IMR-90 (cell line): ENCODE data around the gene ILF2. TPM values are rescaled to one million over a fixed set of nuclear protein-coding genes. Genes with fewer than 3 reads are reported as not detected.

Experiments used
- ATAC-seq: fragments of 200-7000 bp; cut with Tn5 transposase; 2 replicates; pipeline ENCODE4 v1.9.1; 2020; ENCODE audit warnings: low read depth, mild to moderate bottlenecking, moderate library complexity
- BruUV-seq: library from RNA; stranded (reverse); fragments of 400-500 nt; replicated peaks from 2 replicates; lab custom pipeline; 2021; lab: Mats Ljungman, UMichigan
- CTCF ChIA-PET: fragments of 300-600 bp; formaldehyde crosslinking; extraction: SDS; loops from one replicate; lab custom pipeline; 2021; ENCODE audit warnings: antibody characterized with exemption; lab: Yijun Ruan, JAX
- POLR2A ChIA-PET: fragments of 300-600 bp; sonication (Branson Sonifier 250); formaldehyde crosslinking; loops from one replicate; lab custom pipeline; 2022; ENCODE audit warnings: antibody characterized with exemption; ENCODE audit not compliant: unreplicated experiment; lab: Charles Lee
- DNase-seq: peaks from one replicate; pipeline ENCODE4 v3.0.0; 2013
- H2AFZ ChIP-seq: replicated peaks from 2 replicates; pipeline ENCODE3; 2013; ENCODE audit warnings: low read length, mild to moderate bottlenecking; ENCODE audit not compliant: poor library complexity
- H2AK5ac ChIP-seq: 2 replicates; pipeline ENCODE4 v1.6.1; 2013; ENCODE audit warnings: low read depth, low read length, inconsistent platforms
- H2AK9ac ChIP-seq: replicated peaks from 2 replicates; pipeline ENCODE3; 2013; ENCODE audit warnings: mild to moderate bottlenecking, low read depth, low read length, moderate library complexity; ENCODE audit not compliant: poor library complexity
- H2BK120ac ChIP-seq: 2 replicates; pipeline ENCODE4 v1.6.1; 2013; ENCODE audit warnings: low read depth, low read length, inconsistent platforms
- H2BK15ac ChIP-seq: 3 replicates; pipeline ENCODE4 v1.6.1; 2013; ENCODE audit warnings: low read depth, low read length, inconsistent platforms
- H2BK20ac ChIP-seq: 2 replicates; pipeline ENCODE4 v1.6.1; 2013; ENCODE audit warnings: low read depth, mild to moderate bottlenecking, inconsistent platforms, low read length, moderate library complexity
- H2BK5ac ChIP-seq: 2 replicates; pipeline ENCODE4 v1.6.1; 2013; ENCODE audit warnings: mild to moderate bottlenecking, low read depth, low read length, inconsistent platforms; ENCODE audit not compliant: poor library complexity, severe bottlenecking
- H3K14ac ChIP-seq: replicated peaks from 2 replicates; pipeline ENCODE4 v1.6.1; 2013; ENCODE audit warnings: low read depth, low read length, inconsistent platforms
- H3K18ac ChIP-seq: 2 replicates; pipeline ENCODE4 v1.6.1; 2013; ENCODE audit warnings: low read depth, low read length, control low read depth
- H3K23ac ChIP-seq: 2 replicates; pipeline ENCODE4 v1.6.1; 2013; ENCODE audit warnings: low read depth, low read length, inconsistent platforms
- H3K27ac ChIP-seq: 2 replicates; pipeline ENCODE4 v1.5.1; 2013; ENCODE audit warnings: mild to moderate bottlenecking, control low read depth, low read length; ENCODE audit not compliant: insufficient read depth
- H3K27me3 ChIP-seq: 2 replicates; pipeline ENCODE4 v1.6.1; 2013; ENCODE audit warnings: low read length; ENCODE audit not compliant: control insufficient read depth, insufficient read depth
- H3K36me3 ChIP-seq: 2 replicates; pipeline ENCODE4 v1.6.1; 2013; ENCODE audit warnings: low read length, mixed read lengths; ENCODE audit not compliant: control insufficient read depth, insufficient read depth
- H3K4ac ChIP-seq: 2 replicates; pipeline ENCODE4 v1.6.1; 2013; ENCODE audit warnings: low read depth, low read length, inconsistent platforms
- H3K4me1 ChIP-seq: 2 replicates; pipeline ENCODE4 v1.6.1; 2013; ENCODE audit warnings: low read length, mixed read lengths; ENCODE audit not compliant: control insufficient read depth, insufficient read depth
- H3K4me2 ChIP-seq: 2 replicates; pipeline ENCODE4 v1.6.1; 2013; ENCODE audit warnings: low read depth, mild to moderate bottlenecking, control low read depth, low read length, moderate library complexity
- H3K4me3 ChIP-seq: 2 replicates; pipeline ENCODE4 v1.5.1; 2013; ENCODE audit warnings: low read depth, mild to moderate bottlenecking, control low read depth, low read length, moderate library complexity; ENCODE audit not compliant: insufficient read depth
- H3K56ac ChIP-seq: 2 replicates; pipeline ENCODE4 v1.6.1; 2013; ENCODE audit warnings: low read length, inconsistent platforms; ENCODE audit not compliant: insufficient read depth; ENCODE audit errors: extremely low read depth
- H3K79me1 ChIP-seq, 2 experiments: 2 replicates each; pipeline ENCODE4 v1.6.1; 2013; ENCODE audit warnings: low read length in 2 of 2, inconsistent platforms in 1 of 2, low read depth in 1 of 2
- H3K9ac ChIP-seq: 2 replicates; pipeline ENCODE4 v1.6.1; 2013; ENCODE audit warnings: low read depth, low read length, control low read depth
- H3K9me1 ChIP-seq: 2 replicates; pipeline ENCODE4 v1.6.1; 2013; ENCODE audit warnings: low read length, inconsistent platforms; ENCODE audit not compliant: insufficient read depth
- H3K9me3 ChIP-seq: 2 replicates; pipeline ENCODE4 v1.6.1; 2013; ENCODE audit warnings: low read length; ENCODE audit not compliant: control insufficient read depth, insufficient read depth
- H4K20me1 ChIP-seq: 2 replicates; pipeline ENCODE4 v1.6.1; 2013; ENCODE audit warnings: low read length, inconsistent platforms; ENCODE audit not compliant: insufficient read depth
- H4K5ac ChIP-seq: 2 replicates; pipeline ENCODE4 v1.6.1; 2013; ENCODE audit warnings: mild to moderate bottlenecking, low read depth, low read length, control low read depth
- H4K8ac ChIP-seq, 2 experiments: 2 replicates each; pipeline ENCODE4 v1.6.1; 2013; ENCODE audit warnings: low read depth in 2 of 2, low read length in 2 of 2, control low read depth in 1 of 2, inconsistent platforms in 1 of 2
- H4K91ac ChIP-seq: 2 replicates; pipeline ENCODE4 v1.6.1; 2013; ENCODE audit warnings: low read depth, low read length, inconsistent platforms; ENCODE audit not compliant: insufficient read depth
- BHLHE40 ChIP-seq: fragments of 150-350 bp; IDR thresholded peaks from 2 replicates; pipeline ENCODE4 v1.6.1; 2016; ENCODE audit warnings: mild to moderate bottlenecking, low read depth, low read length
- CEBPB ChIP-seq: IDR thresholded peaks from 2 replicates; pipeline ENCODE4 v1.6.1; 2012; ENCODE audit warnings: low read depth, low read length, improper control_type of control experiment
- CHD1 ChIP-seq: IDR thresholded peaks from 2 replicates; pipeline ENCODE4 v1.6.1; 2012; ENCODE audit warnings: low read depth, low read length, improper control_type of control experiment
- CTCF ChIP-seq: conservative IDR thresholded peaks from 2 replicates; pipeline ENCODE4 v1.5.1; 2012; ENCODE audit warnings: mild to moderate bottlenecking, low read depth, low read length, improper control_type of control experiment
- ELK1 ChIP-seq: fragments of 150-350 bp; IDR thresholded peaks from 2 replicates; pipeline ENCODE4 v1.6.1; 2016; ENCODE audit warnings: low read depth, mild to moderate bottlenecking, low read length, moderate library complexity, borderline replicate concordance
- MAFK ChIP-seq: IDR thresholded peaks from 2 replicates; pipeline ENCODE4 v1.6.1; 2012; ENCODE audit warnings: low read depth, low read length, improper control_type of control experiment
- MAZ ChIP-seq: IDR thresholded peaks from 2 replicates; pipeline ENCODE4 v1.6.1; 2012; ENCODE audit warnings: low read depth, mild to moderate bottlenecking, low read length, improper control_type of control experiment, moderate library complexity, borderline replicate concordance
- NFE2L2 ChIP-seq: fragments of 150-350 bp; IDR thresholded peaks from 2 replicates; pipeline ENCODE4 v1.6.1; 2016; ENCODE audit warnings: low read depth, mild to moderate bottlenecking, low read length
- POLR2A ChIP-seq: IDR thresholded peaks from 2 replicates; pipeline ENCODE4 v1.6.1; 2012; ENCODE audit warnings: mild to moderate bottlenecking, low read depth, low read length
- RAD21 ChIP-seq: IDR thresholded peaks from 2 replicates; pipeline ENCODE4 v1.6.1; 2012; ENCODE audit warnings: low read length, improper control_type of control experiment
- RCOR1 ChIP-seq: IDR thresholded peaks from 2 replicates; pipeline ENCODE4 v1.6.1; 2012; ENCODE audit warnings: mild to moderate bottlenecking, low read length, improper control_type of control experiment; ENCODE audit not compliant: insufficient replicate concordance
- RFX5 ChIP-seq: IDR thresholded peaks from 2 replicates; pipeline ENCODE4 v1.8.0; 2012; ENCODE audit warnings: low read depth, mild to moderate bottlenecking, low read length, moderate library complexity
- SMC3 ChIP-seq: fragments of 150-350 bp; IDR thresholded peaks from 2 replicates; pipeline ENCODE4 v1.6.1; 2016; ENCODE audit warnings: low read depth, mild to moderate bottlenecking, antibody characterized with exemption, low read length, moderate library complexity
- WGBS, 2 experiments: methylation state at CpG; one replicate each; pipeline versions ENCODE4 v1.1.5 to v1.1.7; 2013; ENCODE audit warnings: missing lambda C conversion rate in 2 of 2; ENCODE audit not compliant: insufficient read length in 1 of 2; ENCODE audit errors: extremely low coverage in 2 of 2; 5-methylcytosine and 5-hydroxymethylcytosine counted together
- dilution Hi-C: fragments of 300-500 bp; cut with HindIII; formaldehyde crosslinking; loops from one replicate; pipeline ENCODE4 v1.14.3; 2018; ENCODE audit warnings: low sequenced_read_pairs; ENCODE audit not compliant: unreplicated experiment
- in situ Hi-C: fragments of 300-500 bp; cut with MboI; formaldehyde crosslinking; loops from 3 replicates; pipeline ENCODE4 v1.14.3; 2019; ENCODE audit warnings: low sequenced_read_pairs, inconsistent platforms, mixed read lengths
- intact Hi-C: fragments of 100-400 bp; cut with micrococcal nuclease; formaldehyde crosslinking; loops from 2 replicates; pipeline ENCODE4 v1.10.0; 2022
- polyA plus RNA-seq, 3 experiments: library from polyadenylated mRNA; depleted of rRNA; stranded (reverse); fragments of >200 nt; gene quantifications; 2 replicates each; pipeline ENCODE4 v1.2.3, GENCODE V29; 2012; ENCODE audit warnings: low replicate concordance in 1 of 3
- total RNA-seq: library from RNA; depleted of rRNA; stranded (reverse); fragments of >200 nt; gene quantifications from 2 replicates; pipeline ENCODE4 v1.2.3, GENCODE V29; 2012
- TF ChIP-seq, protein P1 (sequence below): fragments of 150-350 bp; IDR thresholded peaks from 2 replicates; pipeline ENCODE4 v1.6.1; 2017; ENCODE audit warnings: mild to moderate bottlenecking, antibody characterized with exemption, low read length, low read depth

The ILF2 gene
- total and polyA plus RNA-seq, 2 of the 4 experiments (the other 2 are of a cell fraction): 273 to 504 TPM

DNA sequence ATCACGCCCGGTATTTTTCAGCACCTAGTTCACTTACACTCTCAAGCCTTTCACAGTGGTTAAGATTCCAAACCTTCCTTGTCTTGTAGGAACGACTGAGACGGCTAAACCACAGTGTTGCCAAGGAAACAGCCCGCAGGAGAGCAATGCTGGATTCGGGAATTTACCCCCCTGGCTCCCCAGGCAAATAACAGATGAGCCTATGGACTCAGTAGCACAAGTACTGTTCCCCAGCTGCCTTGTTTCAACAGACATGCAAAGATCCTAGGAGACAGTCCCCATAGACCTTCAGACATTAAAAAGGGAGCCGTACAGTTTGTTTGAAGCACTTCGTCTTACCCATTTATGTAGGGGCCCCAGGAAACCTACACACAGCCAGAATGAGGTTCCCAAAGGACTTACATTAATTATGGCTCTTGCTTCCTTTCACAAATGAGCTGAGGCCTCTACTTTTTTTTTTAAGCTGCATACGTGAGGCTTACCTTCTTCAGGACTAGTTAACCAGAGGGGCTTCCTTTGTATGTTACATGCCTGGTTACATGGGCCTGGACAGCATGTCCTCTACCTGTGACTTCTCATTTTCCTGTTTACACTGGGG, 9.6 kb downstream of the ILF2 start:
- POLR2A ChIA-PET: no interaction called here
- Histone ChIP-seq H3K18ac (no peak overlapping the region), H3K79me1 (peaks cover 14 to 28% of the 10 kb centered on the region in 2 experiments; a peak in 3 of 4 replicates), H3K9me1 (no peaks in the 10 kb centered on the region; the same call in 1 of the 2 replicates), H3K4me3 (no peak overlapping the region), H3K23ac (no peak overlapping the region), H3K56ac (no peak overlapping the region), H2BK15ac (no peak overlapping the region), H2AK5ac (no peak overlapping the region), H4K20me1 (no peaks in the 10 kb centered on the region), H4K91ac (no peak overlapping the region), H3K4me1 (peaks cover 3% of the 10 kb centered on the region), H4K5ac (no peak overlapping the region), H2BK20ac (no peak overlapping the region), H2AK9ac (no peak overlapping the region), H3K36me3 (peaks cover 47% of the 10 kb centered on the region), H2AFZ (no peak overlapping the region), H3K9me3 (no peaks in the 10 kb centered on the region), H3K4ac (no peak overlapping the region), H2BK5ac (no peak overlapping the region), H3K27ac (no peak overlapping the region), H4K8ac (no peak overlapping the region), H2BK120ac (no peak overlapping the region), H3K14ac (no peak overlapping the region), H3K27me3 (no peaks in the 10 kb centered on the region), H3K4me2 (no peak overlapping the region), H3K9ac (no peak overlapping the region)
- dilution Hi-C loops: no loop called here
- ATAC-seq: no peak
- intact Hi-C loops: no loop called here
- CTCF ChIA-PET: interaction anchor here (0.7 kb wide), 1 partner anchor 148 kb away, joined by 3 read pairs; no protein-coding TSS in a partner anchor
- TF ChIP-seq ELK1 (no peak), MAZ (no peak), POLR2A (no peak; the same call in 1 of the 2 replicates), RCOR1 (no peak), CTCF (no peak), CEBPB (no peak), RFX5 (no peak), SMC3 (no peak), RAD21 (no peak), CHD1 (no peak), NFE2L2 (no peak), MAFK (no peak), BHLHE40 (no peak)
- TF ChIP-seq, protein P1, sequence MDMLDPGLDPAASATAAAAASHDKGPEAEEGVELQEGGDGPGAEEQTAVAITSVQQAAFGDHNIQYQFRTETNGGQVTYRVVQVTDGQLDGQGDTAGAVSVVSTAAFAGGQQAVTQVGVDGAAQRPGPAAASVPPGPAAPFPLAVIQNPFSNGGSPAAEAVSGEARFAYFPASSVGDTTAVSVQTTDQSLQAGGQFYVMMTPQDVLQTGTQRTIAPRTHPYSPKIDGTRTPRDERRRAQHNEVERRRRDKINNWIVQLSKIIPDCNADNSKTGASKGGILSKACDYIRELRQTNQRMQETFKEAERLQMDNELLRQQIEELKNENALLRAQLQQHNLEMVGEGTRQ: no peak
- no TSS peak for BruUV-seq
- in situ Hi-C loops: no loop called here
- DNase-seq: no peak
- WGBS, 2 experiments: 85% methylated on average over 4 of the region's 9 CpGs; no CpG with 5 or more reads in 1 of the 2 experiments
